Dendritic cell treated with granulocyte-macrophage colony-stimulating factor and Interleukin-4, amounts not matched to agents 40 ng/mL and 50 ng/mL, for 4 days (primary cell): ENCODE data around the gene GMDS.

Source experiments
- H3K27ac Mint-ChIP-seq: one replicate; pipeline ENCODE4 v1.8.0; 2022; ENCODE audit warnings: mild to moderate bottlenecking, mixed read lengths
- H3K27me3 Mint-ChIP-seq: one replicate; pipeline ENCODE4 v1.8.0; 2022; ENCODE audit warnings: mild to moderate bottlenecking, mixed read lengths
- H3K36me3 Mint-ChIP-seq: one replicate; pipeline ENCODE4 v1.8.0; 2022; ENCODE audit warnings: low read depth, mixed read lengths
- H3K4me1 Mint-ChIP-seq: one replicate; pipeline ENCODE4 v1.8.0; 2022; ENCODE audit warnings: low read depth, mixed read lengths
- H3K4me3 Mint-ChIP-seq: one replicate; pipeline ENCODE4 v1.8.0; 2022; ENCODE audit warnings: mild to moderate bottlenecking, moderate library complexity, mixed read lengths
- H3K9me3 Mint-ChIP-seq: one replicate; pipeline ENCODE4 v1.8.0; 2022; ENCODE audit warnings: mixed read lengths
- intact Hi-C: fragments of 100-400 bp; cut with micrococcal nuclease; formaldehyde crosslinking; loops from one replicate; pipeline ENCODE4 v1.15.0; 2022

The GMDS gene

DNA sequence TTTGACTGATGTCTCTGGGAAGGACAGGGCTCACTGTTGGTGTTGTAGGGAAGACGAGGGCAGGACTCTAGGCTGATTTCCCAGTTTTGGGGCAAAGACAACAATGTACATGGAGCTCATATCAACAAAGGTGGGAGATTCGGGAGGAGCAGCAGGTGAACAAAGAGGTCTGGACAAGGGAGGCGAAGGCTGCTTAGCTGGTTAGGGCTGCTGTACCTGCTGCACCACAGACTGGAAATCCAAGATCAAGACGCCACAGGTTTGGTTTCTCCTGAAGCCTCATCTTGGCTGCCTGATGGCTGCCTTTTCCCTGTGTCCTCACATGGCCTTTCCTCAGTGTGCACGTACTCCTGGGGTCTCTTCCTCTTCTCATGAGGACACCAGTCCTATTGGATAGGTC is 348.5 kb downstream of the GMDS start:
- Mint-ChIP-seq H3K36me3 (no peaks in the 10 kb centered on the region), H3K4me3 (no peak overlapping the region), H3K9me3 (no peaks in the 10 kb centered on the region), H3K27ac (no peak overlapping the region), H3K27me3 (no peaks in the 10 kb centered on the region), H3K4me1 (no peaks in the 10 kb centered on the region)
- intact Hi-C loops: no loop called here

DNA sequence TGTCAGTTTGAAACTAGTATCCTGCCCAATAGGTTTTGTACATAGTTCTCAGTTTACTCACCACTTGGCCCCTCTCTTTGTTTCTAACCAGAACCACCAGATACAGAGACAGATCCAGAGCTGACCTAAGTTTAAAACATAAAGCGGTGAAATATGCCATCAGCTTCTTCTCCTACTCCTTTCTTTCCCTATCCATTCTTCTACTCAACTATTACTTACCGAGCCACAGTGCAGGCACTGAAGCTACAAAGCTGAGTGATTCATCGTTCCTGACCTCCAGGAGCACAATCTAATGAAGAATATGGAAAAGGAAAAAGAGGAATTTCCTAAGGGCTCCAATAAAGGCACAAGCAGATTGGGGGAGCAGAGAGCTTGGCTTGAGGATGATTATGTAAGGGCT is 349.7 kb downstream of the GMDS start:
- Mint-ChIP-seq H3K4me3 (no peak overlapping the region), H3K27me3 (no peaks in the 10 kb centered on the region), H3K27ac (no peak overlapping the region), H3K9me3 (no peaks in the 10 kb centered on the region), H3K36me3 (no peaks in the 10 kb centered on the region), H3K4me1 (no peaks in the 10 kb centered on the region)
- intact Hi-C loops: no loop called here

DNA sequence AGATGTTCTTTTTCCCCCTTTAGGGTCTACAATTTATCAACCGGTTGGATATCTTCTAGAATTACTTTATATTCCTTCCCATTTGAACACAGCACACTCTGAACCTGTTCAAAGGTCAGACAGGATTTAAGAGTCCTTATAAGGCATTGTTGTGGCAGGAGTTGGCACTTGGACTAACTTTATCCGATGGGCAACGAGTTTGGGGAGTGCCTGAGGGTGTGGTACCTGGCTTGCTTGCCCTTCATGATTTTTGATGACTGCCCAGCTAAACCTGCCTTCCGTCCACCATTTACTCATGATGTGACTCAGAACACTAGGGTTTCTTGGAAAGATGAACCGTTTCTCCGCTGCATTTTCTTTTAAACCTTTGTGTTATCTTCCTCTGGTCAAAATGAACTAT is 350.5 kb downstream of the GMDS start:
- no peak overlapping the region for H3K4me3 Mint-ChIP-seq
- H3K27ac Mint-ChIP-seq: no peak overlapping the region
- intact Hi-C loops: no loop called here
- H3K27me3 Mint-ChIP-seq: no peaks in the 10 kb centered on the region
- H3K4me1 Mint-ChIP-seq: no peaks in the 10 kb centered on the region
- no peaks in the 10 kb centered on the region for H3K9me3 Mint-ChIP-seq
- H3K36me3 Mint-ChIP-seq: no peaks in the 10 kb centered on the region

DNA sequence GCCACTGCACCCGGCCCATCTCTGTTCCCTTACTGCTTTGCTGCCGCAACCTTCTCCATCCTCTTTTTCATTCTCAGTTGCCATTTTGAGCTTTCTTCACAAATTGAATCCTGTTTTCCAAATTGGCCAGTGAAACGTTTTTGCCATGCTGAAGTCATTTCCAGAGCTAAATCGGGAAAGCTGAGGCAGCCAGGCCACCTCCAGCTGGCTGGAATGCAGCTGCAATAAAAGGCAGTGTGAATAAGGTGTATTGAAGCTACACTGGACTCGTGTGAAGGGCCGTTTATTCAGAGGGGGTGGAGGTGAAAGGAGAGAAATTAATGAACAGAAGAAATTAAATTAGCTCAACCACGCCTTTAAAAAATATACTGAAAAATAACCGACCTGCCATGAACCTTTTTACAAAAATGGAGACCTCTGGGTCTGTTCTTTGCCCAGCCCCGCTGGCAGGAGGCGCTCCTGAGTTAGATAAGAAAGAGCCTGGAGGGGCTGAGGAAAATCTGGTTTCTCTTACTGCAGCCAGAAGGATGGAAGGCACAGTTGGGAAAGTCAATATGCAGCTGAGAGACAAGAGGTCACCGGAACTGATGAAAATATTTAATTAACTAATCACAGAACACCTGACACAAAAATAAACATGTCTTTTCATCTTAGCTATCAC is 351.8 kb downstream of the GMDS start:
- intact Hi-C loops: no loop called here
- H3K4me1 Mint-ChIP-seq: no peaks in the 10 kb centered on the region
- H3K4me3 Mint-ChIP-seq: no peak overlapping the region
- no peaks in the 10 kb centered on the region for H3K27me3 Mint-ChIP-seq
- H3K9me3 Mint-ChIP-seq: no peaks in the 10 kb centered on the region
- H3K27ac Mint-ChIP-seq: no peak overlapping the region
- H3K36me3 Mint-ChIP-seq: no peaks in the 10 kb centered on the region

DNA sequence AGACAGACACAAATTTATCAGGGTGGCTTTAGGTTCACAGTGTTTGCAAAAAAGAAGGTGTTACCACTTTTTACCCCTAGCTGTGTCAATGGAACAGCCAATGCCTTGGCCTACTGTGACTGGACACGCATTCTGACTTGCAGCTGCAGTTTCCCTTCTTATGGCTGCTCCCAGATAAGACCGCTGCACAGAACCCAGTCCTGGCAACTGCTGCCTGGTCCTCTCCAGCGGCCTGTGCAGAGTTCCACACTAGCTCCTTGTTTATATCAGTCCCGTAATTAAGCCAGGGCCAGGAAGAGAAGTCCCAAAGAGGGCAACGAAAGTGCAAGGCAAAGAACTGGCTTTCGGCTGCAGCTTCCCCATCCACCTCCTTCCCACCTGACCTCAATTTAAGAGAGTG is 352.7 kb downstream of the GMDS start:
- Mint-ChIP-seq H3K36me3 (no peaks in the 10 kb centered on the region), H3K27me3 (no peaks in the 10 kb centered on the region), H3K4me3 (no peak overlapping the region), H3K4me1 (no peaks in the 10 kb centered on the region), H3K9me3 (no peaks in the 10 kb centered on the region), H3K27ac (no peak overlapping the region)
- intact Hi-C loops: no loop called here

DNA sequence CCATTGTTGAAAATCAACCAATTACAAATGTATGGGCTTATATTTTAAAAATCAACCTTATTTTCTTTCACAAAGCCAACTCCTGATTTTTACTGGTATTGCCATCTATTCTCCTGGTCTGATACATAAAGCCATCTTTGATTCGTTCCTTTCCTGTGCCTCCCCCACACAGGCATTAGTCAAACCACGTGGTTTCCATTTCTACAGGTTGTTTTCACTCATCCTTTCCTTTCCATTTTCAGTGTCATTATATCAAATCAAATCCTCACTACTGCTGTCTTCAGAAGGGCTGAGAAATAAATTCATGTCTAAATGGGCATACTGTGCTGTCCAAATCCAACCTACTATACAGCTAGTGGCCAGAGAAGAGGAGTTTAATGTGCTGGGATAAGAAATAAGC is 354.4 kb downstream of the GMDS start:
- Mint-ChIP-seq H3K36me3 (no peaks in the 10 kb centered on the region), H3K9me3 (no peaks in the 10 kb centered on the region), H3K27me3 (no peaks in the 10 kb centered on the region), H3K27ac (no peak overlapping the region), H3K4me1 (no peaks in the 10 kb centered on the region), H3K4me3 (no peak overlapping the region)
- intact Hi-C loops: no loop called here

DNA sequence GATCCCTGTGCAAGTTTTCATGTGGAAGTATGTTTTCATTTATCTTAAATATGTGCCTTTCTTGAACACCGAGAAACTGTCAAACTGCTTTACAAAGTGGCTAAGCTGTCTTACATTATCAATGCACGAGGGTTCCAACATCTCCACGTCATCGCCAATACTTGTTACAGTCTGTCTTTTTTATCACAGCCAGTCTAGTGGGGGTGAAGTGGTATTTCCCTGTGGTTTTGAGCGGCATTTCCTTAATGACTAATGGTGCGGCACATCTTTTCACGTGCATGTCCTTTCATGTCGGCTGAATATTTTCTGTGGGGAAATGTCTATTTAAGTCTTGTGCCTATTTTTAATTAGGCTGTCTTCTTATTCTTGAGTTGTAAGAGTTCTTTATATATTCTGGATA is 355.3 kb downstream of the GMDS start:
- no peaks in the 10 kb centered on the region for H3K36me3 Mint-ChIP-seq
- H3K27me3 Mint-ChIP-seq: no peaks in the 10 kb centered on the region
- no peaks in the 10 kb centered on the region for H3K9me3 Mint-ChIP-seq
- H3K4me1 Mint-ChIP-seq: no peaks in the 10 kb centered on the region
- intact Hi-C loops: no loop called here
- no peak overlapping the region for H3K27ac Mint-ChIP-seq
- H3K4me3 Mint-ChIP-seq: no peak overlapping the region

DNA sequence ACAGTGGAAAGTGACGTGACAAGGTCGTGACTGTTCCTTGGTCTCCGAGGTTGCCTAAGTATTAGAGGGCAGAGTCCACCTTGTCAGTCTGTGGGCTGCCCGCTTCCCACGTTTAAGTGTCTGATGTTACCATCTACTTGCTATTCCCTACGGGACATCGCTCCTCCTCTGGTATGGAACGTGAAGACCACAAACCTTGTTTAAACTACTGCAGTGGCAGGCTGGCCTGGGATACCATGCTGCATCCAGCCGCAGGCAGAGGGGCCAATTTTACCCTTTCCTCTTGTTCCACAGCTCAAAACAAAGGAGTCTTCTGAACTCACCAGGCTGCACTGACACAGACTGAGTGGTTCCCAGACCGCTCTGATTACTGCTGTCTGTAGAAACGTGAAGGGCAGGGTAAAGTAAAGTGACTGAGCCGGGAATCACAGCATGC is 359.8 kb downstream of the GMDS start:
- Mint-ChIP-seq H3K9me3 (no peaks in the 10 kb centered on the region), H3K36me3 (no peaks in the 10 kb centered on the region), H3K27me3 (no peaks in the 10 kb centered on the region), H3K4me3 (no peak overlapping the region), H3K4me1 (no peaks in the 10 kb centered on the region), H3K27ac (no peak overlapping the region)
- intact Hi-C loops: no loop called here

DNA sequence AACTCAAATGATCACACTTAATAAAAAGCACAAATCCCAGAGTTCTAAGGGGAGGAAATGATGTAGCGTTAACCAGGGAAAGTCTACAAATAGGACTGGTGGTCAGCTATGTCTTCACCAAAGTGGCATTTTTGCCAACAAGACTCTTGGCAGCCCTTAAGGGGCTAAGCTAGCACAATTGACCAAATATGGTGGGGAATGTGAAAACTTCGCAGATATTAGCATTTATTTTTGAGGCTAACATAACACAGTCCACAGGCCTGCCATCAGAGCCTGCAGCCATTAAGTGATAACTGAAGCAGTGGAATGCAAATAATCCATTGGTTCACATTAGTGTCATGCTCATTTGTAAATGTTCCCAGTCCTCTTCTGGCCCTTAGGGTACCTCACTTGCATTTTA is 361.1 kb downstream of the GMDS start:
- intact Hi-C loops: no loop called here
- Mint-ChIP-seq H3K27ac (no peak overlapping the region), H3K36me3 (no peaks in the 10 kb centered on the region), H3K27me3 (no peaks in the 10 kb centered on the region), H3K4me3 (no peak overlapping the region), H3K9me3 (no peaks in the 10 kb centered on the region), H3K4me1 (no peaks in the 10 kb centered on the region)

DNA sequence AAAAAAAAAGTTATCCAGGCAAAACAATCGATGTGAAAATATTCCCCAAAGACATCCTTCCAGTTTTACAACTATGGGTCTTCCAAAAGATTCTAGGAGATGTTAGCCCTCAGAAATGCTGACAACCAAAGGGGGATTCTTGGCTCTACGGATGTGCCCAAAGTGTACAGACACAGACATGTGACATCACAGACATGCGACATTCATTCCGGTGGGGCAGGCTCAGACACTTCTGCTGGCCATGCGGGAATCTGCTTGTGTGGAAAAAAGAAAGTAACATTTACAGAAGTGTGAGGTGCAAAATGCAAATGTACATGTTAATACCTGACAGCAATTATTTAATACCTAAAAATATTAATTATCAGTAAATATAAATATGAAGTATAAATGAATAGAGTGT is 367.1 kb downstream of the GMDS start:
- Mint-ChIP-seq H3K36me3 (no peaks in the 10 kb centered on the region), H3K4me3 (no peak overlapping the region), H3K9me3 (no peaks in the 10 kb centered on the region), H3K4me1 (no peaks in the 10 kb centered on the region), H3K27ac (no peak overlapping the region), H3K27me3 (no peaks in the 10 kb centered on the region)
- intact Hi-C loops: no loop called here

DNA sequence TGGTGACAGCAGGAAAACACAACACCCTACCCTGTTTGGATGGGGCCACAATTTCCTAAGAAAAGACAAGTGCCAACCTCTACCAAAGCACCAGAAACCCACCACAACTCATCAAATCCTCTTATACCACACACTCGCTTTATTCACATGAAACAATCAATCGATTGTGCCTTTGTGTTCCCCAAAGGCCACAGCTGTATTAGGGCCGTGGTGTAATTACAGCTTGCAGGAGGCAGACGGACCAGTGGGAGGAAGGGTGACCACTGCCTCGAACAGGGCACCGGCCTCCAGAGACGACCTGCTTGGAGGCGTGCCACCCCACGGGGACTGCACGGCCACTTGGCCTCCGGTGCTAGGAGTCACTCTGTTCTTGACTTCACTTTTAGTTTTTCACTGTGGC is 371.6 kb downstream of the GMDS start:
- Mint-ChIP-seq H3K27ac (no peak overlapping the region), H3K9me3 (no peaks in the 10 kb centered on the region)
- intact Hi-C loops: no loop called here

DNA sequence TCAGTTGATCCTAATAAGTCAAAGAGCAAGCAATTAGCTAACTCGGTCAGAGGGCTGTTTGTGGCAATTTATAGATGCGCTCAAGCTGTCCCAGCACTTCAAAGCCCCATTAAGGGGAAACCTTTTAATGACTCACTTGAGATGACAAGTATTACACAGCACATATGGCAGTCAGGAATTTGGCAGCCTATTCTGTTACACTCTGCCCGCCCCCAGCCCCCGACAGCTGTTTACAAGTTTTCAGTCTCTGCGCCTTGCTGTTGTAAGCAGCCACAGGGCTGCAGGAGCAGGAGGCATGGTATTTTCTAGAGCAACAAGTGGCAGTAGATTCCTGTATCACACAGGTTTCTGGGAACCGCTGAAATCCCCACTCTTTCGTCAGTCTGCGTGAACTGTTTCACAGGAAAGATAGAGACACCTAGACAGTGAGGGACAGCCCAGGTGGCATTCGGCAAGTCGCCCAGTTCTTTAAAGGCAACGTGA is 372.7 kb downstream of the GMDS start:
- Mint-ChIP-seq H3K27me3 (no peaks in the 10 kb centered on the region), H3K4me3 (no peak overlapping the region), H3K36me3 (no peaks in the 10 kb centered on the region)

More for the DNA sequence above, 371.6 kb downstream of the GMDS start:
- H3K27me3 Mint-ChIP-seq: no peaks in the 10 kb centered on the region
- H3K4me1 Mint-ChIP-seq: peaks cover 5% of the 10 kb centered on the region
- H3K36me3 Mint-ChIP-seq: no peaks in the 10 kb centered on the region
- no peak overlapping the region for H3K4me3 Mint-ChIP-seq

DNA sequence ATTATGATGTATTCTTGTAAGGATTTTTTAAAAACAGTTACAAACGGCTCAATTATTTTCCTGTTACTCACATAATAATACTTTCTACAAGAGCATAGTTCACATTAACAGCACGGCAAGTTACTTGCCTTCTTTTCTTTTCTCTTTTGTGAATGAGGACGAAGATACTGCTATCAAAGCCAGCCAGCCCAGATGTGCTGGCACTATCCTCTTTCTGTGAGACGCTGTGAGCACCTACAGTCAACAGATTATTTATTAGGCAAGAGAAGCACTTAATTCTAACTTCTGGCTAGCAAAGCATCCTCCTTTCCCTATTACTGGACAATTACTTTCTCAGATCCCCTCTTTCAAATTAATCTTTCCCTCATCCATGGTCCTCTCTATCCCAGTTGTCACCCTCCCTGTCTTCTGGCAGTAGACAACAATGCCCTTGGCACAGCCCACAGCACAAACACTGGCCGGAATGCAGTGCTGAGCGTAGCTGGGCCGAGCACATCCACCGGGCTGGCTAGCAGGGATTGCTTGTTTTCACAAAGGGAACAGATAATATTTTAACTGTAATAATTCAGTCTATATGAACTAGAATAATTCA is 373.6 kb downstream of the GMDS start:
- H3K4me1 Mint-ChIP-seq: peaks cover 5% of the 10 kb centered on the region
- H3K27ac Mint-ChIP-seq: no peak overlapping the region
- no peaks in the 10 kb centered on the region for H3K27me3 Mint-ChIP-seq
- intact Hi-C loops: no loop called here
- no peaks in the 10 kb centered on the region for H3K9me3 Mint-ChIP-seq
- no peaks in the 10 kb centered on the region for H3K36me3 Mint-ChIP-seq
- H3K4me3 Mint-ChIP-seq: no peak overlapping the region

More for the DNA sequence above, 372.7 kb downstream of the GMDS start:
- H3K9me3 Mint-ChIP-seq: no peaks in the 10 kb centered on the region
- H3K27ac Mint-ChIP-seq: no peak overlapping the region
- intact Hi-C loops: no loop called here
- peaks cover 5% of the 10 kb centered on the region for H3K4me1 Mint-ChIP-seq

DNA sequence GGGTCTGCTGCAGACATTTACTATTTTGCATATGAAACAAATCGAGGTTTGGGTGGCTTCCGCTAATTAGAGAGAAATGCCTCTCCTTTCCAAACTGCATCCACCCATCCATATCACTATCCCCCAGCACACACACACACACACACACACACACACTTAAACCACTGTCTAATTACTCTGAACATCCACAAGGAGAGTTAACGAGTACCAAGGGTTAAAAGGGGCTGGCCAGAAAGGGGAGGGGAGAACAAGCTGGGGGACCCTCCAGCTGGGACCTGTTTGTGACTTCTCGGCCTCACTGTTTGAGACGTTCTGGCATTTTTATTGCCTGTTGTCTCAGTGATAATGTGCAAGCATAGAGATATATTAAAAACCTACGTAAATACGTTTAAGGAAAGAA is 374.5 kb downstream of the GMDS start:
- Mint-ChIP-seq H3K27me3 (no peaks in the 10 kb centered on the region), H3K4me3 (no peak overlapping the region), H3K27ac (no peak overlapping the region), H3K4me1 (peaks cover 5% of the 10 kb centered on the region), H3K9me3 (no peaks in the 10 kb centered on the region), H3K36me3 (no peaks in the 10 kb centered on the region)
- intact Hi-C loops: no loop called here

DNA sequence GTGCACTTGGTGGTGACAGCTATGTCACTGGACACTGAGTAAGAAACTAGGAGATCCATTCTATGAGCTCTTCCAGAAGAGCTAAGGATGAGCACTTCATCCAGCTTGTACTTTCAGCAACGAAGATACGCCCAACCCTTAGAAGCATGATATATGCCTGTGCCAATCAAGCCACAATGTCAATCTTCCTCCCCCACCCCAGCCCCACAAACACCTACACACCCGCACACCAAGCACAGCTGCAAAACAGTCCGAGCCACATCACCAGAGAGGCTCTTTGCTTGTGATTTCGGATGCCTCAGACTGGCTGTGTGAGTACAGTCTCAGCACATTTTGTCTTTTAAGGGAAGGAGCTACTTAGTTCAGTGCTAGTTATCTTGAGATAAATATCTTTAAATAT is 375.2 kb downstream of the GMDS start:
- intact Hi-C loops: no loop called here
- no peaks in the 10 kb centered on the region for H3K36me3 Mint-ChIP-seq
- H3K27ac Mint-ChIP-seq: no peak overlapping the region
- H3K4me3 Mint-ChIP-seq: no peak overlapping the region
- no peaks in the 10 kb centered on the region for H3K9me3 Mint-ChIP-seq
- H3K27me3 Mint-ChIP-seq: no peaks in the 10 kb centered on the region
- peaks cover 5% of the 10 kb centered on the region for H3K4me1 Mint-ChIP-seq
